Kidney epithelial cell (primary cell): ENCODE measurements around the gene MGLL. TPM values are rescaled to one million over a fixed set of nuclear protein-coding genes. Genes with fewer than 3 reads are reported as not detected.

Experiments used
- DNase-seq: peaks from one replicate; pipeline ENCODE4 v3.0.0-alpha.2; 2010; ENCODE audit warnings: low read depth
- H3K27me3 ChIP-seq: 2 replicates; pipeline ENCODE4 v1.6.0; 2011; ENCODE audit warnings: low read length; ENCODE audit not compliant: control insufficient read depth, insufficient read depth
- H3K36me3 ChIP-seq: 2 replicates; pipeline ENCODE4 v1.5.1; 2011; ENCODE audit warnings: low read length; ENCODE audit not compliant: control insufficient read depth, insufficient read depth
- H3K4me3 ChIP-seq: 2 replicates; pipeline ENCODE4 v1.5.1; 2011; ENCODE audit warnings: low read depth, mild to moderate bottlenecking, control low read depth, low read length
- CTCF ChIP-seq: IDR thresholded peaks from 2 replicates; pipeline ENCODE4 v1.5.1; 2011; ENCODE audit warnings: mild to moderate bottlenecking, moderate library complexity, low read length, control low read depth, inconsistent platforms; ENCODE audit not compliant: insufficient read depth, poor library complexity, severe bottlenecking
- total RNA-seq: library from RNA; depleted of rRNA; stranded (reverse); fragments of >200 nt; gene quantifications from 2 replicates; pipeline ENCODE4 v1.2.3, GENCODE V29; 2015

MGLL gene
- total RNA-seq, 1 donor from 2014 or later = 71.8 TPM

DNA sequence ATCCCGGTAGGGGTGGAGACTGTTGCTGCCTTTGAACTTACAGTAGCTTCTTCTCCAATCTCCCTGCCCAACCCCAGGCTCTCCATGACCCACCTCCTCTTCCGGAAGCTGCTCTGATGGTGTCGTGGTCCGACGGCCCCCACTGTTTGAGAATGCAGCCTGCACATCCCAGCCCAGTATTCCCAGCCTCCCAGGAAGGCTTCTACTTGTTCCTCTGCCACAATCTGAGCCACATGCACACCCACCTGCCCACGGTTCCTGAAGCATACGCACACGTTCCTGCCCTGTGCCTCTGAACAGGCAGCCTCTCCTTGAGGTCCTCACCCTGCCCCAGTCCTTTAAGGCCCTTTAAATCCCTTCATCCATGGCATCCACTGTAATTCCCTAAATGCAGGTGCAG, 92.1 kb downstream of the MGLL start:
- H3K36me3 ChIP-seq = no peaks in the 10 kb centered on the region
- no peaks in the 10 kb centered on the region for H3K27me3 ChIP-seq
- DNase-seq = no peak
- no peak overlapping the region for H3K4me3 ChIP-seq
- no peak for TF ChIP-seq CTCF

DNA sequence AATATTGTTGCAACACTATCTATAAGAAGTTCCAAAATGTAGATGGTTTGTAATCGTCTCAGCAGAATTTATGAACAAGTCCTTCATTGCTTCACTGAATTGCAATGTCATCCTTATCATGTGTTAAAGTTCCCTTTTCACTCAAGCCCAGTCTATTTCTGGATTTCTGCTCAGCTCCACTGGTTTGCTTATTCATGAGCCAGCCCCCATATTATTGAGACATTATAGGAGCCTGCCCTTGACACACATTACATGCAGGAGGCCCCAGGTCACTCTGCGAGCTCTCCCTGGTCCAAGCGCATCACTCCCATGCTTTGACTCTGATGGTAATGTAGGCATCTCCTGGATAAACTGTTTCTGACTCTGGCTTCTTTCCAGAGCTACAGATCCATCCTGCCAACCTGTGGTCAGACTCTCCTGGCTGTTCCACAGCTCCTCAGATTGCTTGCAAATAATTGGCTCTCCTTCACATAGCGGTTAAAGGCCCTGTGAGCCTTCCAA, 92.7 kb downstream of the MGLL start:
- no peak for TF ChIP-seq CTCF

GRCh38 chr3:127728417-127729015, 93.8 kb downstream of the MGLL start:
- no peak for TF ChIP-seq CTCF
- no peak for DNase-seq
- H3K4me3 ChIP-seq = no peak overlapping the region
- no peaks in the 10 kb centered on the region for H3K36me3 ChIP-seq
- H3K27me3 ChIP-seq = no peaks in the 10 kb centered on the region

More for the DNA sequence above, 92.7 kb downstream of the MGLL start:
- no peak for DNase-seq
- Histone ChIP-seq H3K4me3 (no peak overlapping the region), H3K36me3 (no peaks in the 10 kb centered on the region), H3K27me3 (no peaks in the 10 kb centered on the region)

DNA sequence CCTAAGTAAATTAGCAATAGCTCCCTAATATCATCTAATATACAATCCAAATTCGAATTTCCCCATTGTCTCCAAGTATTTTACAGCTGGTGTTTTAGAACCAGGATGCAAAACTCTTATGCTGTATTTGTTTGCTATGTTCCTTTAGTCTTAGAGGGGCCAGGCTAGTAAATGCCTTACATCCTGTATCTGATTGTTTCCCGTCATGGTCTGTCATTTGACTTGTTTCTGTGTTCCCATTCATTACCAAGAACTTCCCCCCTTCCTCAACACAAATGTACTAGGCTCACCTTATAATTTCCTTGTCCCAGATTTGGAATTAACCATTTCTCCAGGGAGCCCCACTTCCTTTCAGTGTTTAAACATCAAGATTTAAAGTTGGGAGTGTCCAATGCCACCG, 95.4 kb downstream of the MGLL start:
- no peak for TF ChIP-seq CTCF
- peaks cover 2% of the 10 kb centered on the region for H3K36me3 ChIP-seq
- DNase-seq = no peak
- no peaks in the 10 kb centered on the region for H3K27me3 ChIP-seq
- no peak overlapping the region for H3K4me3 ChIP-seq

- H3K36me3 ChIP-seq = peaks cover 2% of the 10 kb centered on the region
- DNase-seq = no peak
- H3K4me3 ChIP-seq = no peak overlapping the region
- H3K27me3 ChIP-seq = no peaks in the 10 kb centered on the region
- TF ChIP-seq CTCF = no peak
These were observed 99.2 kb downstream of the MGLL start for GRCh38 chr3:127723011-127723567.

DNA sequence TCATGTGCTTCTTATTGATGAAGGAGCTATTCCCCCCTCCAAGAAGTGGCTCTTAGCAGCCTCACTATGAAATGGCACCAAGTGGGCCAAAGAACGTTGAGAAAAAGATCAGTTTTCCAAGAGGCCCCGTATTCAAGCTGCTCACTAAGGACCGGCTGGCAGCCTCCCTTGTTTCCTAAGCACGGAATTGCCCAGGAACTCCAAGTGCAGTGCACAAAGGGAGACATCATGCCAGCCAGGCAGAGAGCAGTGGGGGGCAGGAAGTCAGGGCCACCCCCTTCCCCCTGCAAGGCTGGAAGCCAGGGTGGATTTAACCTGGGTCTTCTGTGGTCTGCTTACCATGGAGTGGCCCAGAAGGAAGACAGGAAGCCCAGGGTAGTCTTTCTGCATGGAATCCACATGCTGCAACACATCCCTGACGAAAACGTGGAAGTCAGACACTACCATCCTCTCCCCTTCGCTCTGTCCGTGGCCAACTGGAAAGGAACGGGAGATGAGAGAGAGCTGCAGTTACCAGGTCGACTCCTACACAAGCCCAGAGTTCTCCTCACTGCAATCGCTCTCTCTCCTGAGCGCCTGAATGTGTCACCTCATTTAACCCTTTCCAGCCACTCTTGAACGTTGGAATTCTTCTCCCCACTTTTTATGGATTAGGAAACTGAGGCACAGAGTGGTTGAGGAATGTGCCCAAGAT, 100.1 kb downstream of the MGLL start:
- no peak overlapping the region for H3K4me3 ChIP-seq
- TF ChIP-seq CTCF = no peak
- no peak for DNase-seq
- H3K27me3 ChIP-seq = no peaks in the 10 kb centered on the region
- peaks cover 2% of the 10 kb centered on the region for H3K36me3 ChIP-seq
